Activated CD8-positive, alpha-beta memory T cell treated with anti-CD3 and anti-CD28 coated beads for 48 hours (primary cell): Measurements from ENCODE around the gene LDB2.

Experiments used
- DNase-seq, 3 experiments: peaks; one replicate each; pipeline ENCODE4 v3.0.0-alpha.2; 2020; ENCODE audit warnings: low read depth in 2 of 3, low spot score in 2 of 3

LDB2 gene

GRCh38 chr4:16691450-16691849 is 207.0 kb downstream of the LDB2 start:
- no peak for DNase-seq

- no peak for DNase-seq
Measured at GRCh38 chr4:16687845-16688244, 210.6 kb downstream of the LDB2 start.

GRCh38 chr4:16687011-16687410 is 211.4 kb downstream of the LDB2 start:
- DNase-seq, result no peak

- DNase-seq, result no peak
Measured at GRCh38 chr4:16686195-16686594, 212.2 kb downstream of the LDB2 start.

GRCh38 chr4:16685536-16685935 is 212.9 kb downstream of the LDB2 start:
- DNase-seq, result no peak

GRCh38 chr4:16684935-16685334 is 213.5 kb downstream of the LDB2 start:
- DNase-seq, result no peak

GRCh38 chr4:16684097-16684496 is 214.3 kb downstream of the LDB2 start:
- DNase-seq, result no peak

GRCh38 chr4:16682975-16683374 is 215.5 kb downstream of the LDB2 start:
- no peak for DNase-seq

- no peak for DNase-seq
Measured at GRCh38 chr4:16677001-16677944, 221.2 kb downstream of the LDB2 start.

GRCh38 chr4:16676230-16676770 is 222.1 kb downstream of the LDB2 start:
- no peak for DNase-seq

- DNase-seq, result no peak
Measured at GRCh38 chr4:16674082-16674481, 224.4 kb downstream of the LDB2 start.

GRCh38 chr4:16672421-16672820 is 226.0 kb downstream of the LDB2 start:
- DNase-seq, result no peak

GRCh38 chr4:16671741-16672140 is 226.7 kb downstream of the LDB2 start:
- DNase-seq, result no peak

- no peak for DNase-seq
Measured at GRCh38 chr4:16670727-16671126, 227.7 kb downstream of the LDB2 start.

GRCh38 chr4:16669036-16669435 is 229.4 kb downstream of the LDB2 start:
- DNase-seq, result no peak

GRCh38 chr4:16668488-16668887 is 230.0 kb downstream of the LDB2 start:
- DNase-seq, result no peak

GRCh38 chr4:16667464-16667863 is 231.0 kb downstream of the LDB2 start:
- DNase-seq, result no peak

- DNase-seq, result no peak
Measured at GRCh38 chr4:16665942-16666551, 232.4 kb downstream of the LDB2 start.

GRCh38 chr4:16663732-16664131 is 234.7 kb downstream of the LDB2 start:
- no peak for DNase-seq

GRCh38 chr4:16663307-16663706 is 235.1 kb downstream of the LDB2 start:
- no peak for DNase-seq

GRCh38 chr4:16661813-16662212 is 236.6 kb downstream of the LDB2 start:
- no peak for DNase-seq

GRCh38 chr4:16660656-16661055 is 237.8 kb downstream of the LDB2 start:
- DNase-seq, result no peak
